GM19328 (cell line): ENCODE measurements around the gene CCDC57.
"Not testable (repeated sequence)": the region's sequence is repeated elsewhere in the genome, so short reads cannot be mapped to it uniquely, and the experiment has no call there.

Source experiments
- ATAC-seq: cut with Tn5 transposase; IDR thresholded peaks from one replicate; pipeline ENCODE4 v1.9.1; 2021; ENCODE audit warnings: mild to moderate bottlenecking, moderate library complexity; ENCODE audit not compliant: unreplicated experiment

Gene CCDC57

DNA sequence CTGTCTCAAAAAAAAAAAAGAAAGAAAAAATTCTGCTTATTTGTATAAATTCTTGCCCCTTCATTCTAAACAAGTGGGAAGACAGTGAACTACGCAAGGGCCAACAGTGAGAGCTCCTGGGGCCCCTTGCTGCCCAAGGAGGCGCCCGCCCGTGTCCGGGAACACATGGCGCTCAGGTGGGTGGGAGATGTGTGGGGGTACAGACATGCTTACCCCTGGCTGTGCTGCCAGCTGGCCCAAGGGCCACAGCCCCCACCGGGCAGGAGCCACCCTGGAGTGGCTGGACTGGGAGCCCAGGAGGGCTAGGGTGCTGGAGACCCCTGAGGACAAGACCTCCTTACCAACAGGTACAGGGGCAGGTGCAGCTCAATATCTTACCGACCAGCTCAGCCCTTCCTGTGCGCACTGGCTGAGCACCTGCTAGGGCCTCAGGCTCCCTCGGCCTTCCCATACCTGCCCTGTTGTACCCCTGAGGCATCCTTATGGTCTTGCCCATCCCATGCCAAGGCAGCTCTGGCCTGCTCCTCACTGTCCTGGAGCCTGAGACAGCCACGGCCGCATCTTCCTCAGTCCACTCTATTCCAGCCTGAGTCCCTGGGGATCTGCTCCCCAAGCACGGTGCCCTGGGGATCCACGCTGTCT lies 56.2 kb downstream of the CCDC57 start:
- no peak for ATAC-seq

GRCh38 chr17:82155606-82156005 lies 57.0 kb downstream of the CCDC57 start:
- ATAC-seq: no peak

DNA sequence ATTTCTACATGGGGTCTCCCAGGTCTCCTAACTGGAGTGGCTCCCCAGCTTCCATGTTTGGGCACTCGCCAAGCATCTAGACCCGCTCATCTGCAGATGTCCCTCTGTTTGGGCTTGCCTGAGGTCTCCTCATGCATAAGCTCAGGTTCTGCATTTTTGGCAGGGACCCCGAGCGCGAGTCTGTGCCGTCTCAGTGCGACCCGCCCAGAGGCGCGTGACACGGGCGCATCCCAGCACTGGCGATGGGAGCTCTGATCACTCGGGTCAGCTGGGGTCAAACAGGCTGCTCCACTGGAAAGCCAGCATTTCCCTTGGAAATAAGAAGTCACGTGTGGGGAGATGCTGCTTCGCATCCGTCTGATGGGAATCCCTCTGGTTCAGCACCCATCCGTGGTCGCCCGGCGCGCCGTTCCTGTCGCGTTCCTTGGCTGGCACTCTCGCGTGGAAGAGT lies 57.7 kb downstream of the CCDC57 start:
- no peak for ATAC-seq

DNA sequence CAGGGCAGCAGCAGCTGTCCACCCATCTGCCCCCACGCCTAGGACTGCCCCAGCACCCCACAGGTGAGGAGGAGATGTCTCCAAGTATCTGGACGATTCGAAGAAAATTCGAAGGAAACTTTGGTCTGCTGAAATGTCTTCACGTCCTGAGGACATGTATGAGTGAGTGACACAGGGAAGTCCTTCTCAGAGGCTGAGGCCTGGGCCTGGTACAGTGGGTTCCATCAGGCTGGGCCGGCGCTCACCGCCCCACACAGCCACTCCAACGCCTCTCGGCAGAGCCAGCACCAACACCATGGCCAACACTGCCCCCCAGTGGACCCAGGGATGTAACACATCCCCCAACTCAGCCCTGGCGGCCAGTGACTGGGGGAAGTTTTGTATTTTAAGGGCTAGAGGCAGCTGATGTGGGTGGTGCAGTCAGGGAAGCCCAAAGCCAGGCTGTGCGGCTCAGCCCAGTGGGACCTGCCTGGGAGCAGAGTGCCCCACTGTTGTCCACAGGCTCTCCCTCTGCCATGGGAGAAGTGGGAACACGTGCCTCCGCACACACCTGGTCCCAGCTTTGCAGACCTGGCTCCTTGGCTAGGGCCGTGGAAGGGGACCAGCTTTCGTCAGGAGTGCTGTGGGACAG lies 58.8 kb downstream of the CCDC57 start:
- no peak for ATAC-seq

GRCh38 chr17:82153295-82153691 lies 59.3 kb downstream of the CCDC57 start:
- no peak for ATAC-seq

DNA sequence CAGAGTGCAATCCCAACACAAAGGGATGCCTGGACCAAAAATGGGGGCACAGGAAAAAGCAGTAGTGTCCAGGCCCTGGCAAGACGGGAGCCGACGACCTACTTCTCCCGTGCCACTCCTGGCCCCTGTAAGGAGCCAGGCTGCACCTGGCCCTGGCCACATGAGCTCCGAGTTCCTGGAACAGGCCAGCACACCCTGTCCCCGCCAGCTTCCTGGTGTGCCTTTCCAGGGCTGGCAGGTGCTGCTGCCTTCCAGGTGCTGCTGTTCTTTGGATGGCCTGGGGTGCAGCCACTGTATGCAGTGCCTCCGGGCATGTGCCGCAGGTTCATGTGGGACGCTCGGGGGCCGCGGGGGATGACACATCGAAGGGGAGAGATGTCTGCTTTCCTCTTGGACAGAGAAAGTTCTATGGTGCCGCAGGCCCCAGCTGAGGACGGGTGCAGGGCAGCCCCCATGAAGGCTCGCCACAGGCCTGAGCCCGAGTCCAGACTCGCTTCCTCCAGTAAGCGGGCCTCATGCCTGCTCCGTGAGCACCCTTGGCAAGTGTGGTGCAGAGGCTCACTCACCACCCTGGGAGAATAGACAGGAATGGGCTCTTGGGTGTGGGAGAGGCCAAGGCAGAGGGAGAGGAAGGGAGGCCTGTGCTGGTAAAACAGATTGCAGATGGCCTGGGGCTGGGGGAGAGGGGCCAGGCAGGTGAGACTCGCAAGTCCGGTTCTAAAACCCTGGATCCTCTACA lies 59.9 kb downstream of the CCDC57 start:
- no peak for ATAC-seq

DNA sequence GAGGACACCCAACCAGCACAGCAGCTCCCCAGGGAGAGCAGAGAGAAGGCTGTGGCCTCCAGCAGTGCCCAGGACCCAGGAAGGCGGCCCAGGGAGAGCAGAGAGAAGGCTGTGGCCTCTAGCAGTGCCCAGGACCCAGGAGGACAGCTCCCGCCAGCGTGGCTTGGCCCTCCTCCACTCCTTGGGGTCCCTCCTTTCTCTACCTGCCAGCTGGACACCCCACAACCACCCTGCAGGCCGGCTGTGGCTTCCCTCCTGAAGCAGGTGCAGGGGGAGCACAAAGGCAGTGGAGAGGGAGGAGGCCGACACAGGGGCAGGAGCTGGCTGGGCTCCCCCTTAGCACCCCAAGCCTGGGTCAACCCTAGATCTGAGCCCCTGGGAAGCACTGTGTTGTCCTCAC lies 60.5 kb downstream of the CCDC57 start:
- ATAC-seq: no peak

GRCh38 chr17:82151106-82151957 lies 61.3 kb downstream of the CCDC57 start:
- no peak for ATAC-seq

- no peak for ATAC-seq
Measured at GRCh38 chr17:82149401-82150099, 63.1 kb downstream of the CCDC57 start.

DNA sequence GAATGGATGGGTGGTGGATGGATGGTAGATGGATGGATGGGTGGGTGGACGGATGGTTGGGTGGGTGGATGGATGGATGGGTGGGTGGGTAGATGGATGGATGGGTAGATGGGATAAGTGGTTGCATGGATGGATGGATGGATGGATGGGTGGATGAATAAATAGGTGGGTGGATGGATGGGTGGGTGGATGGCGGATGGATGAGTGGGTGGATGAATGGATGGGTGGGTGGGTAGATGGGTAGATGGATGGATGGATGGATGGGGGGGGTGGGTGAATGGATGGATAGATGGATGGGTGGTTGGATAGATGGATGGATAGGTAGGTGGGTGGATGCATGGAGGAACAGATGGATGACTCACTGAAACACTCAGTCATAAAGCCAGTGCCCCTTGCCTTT lies 63.6 kb downstream of the CCDC57 start:
- no peak for ATAC-seq

- no peak for ATAC-seq
Measured at GRCh38 chr17:82148011-82148410, 64.6 kb downstream of the CCDC57 start.

GRCh38 chr17:82146663-82147654 lies 65.7 kb downstream of the CCDC57 start:
- ATAC-seq: no peak

DNA sequence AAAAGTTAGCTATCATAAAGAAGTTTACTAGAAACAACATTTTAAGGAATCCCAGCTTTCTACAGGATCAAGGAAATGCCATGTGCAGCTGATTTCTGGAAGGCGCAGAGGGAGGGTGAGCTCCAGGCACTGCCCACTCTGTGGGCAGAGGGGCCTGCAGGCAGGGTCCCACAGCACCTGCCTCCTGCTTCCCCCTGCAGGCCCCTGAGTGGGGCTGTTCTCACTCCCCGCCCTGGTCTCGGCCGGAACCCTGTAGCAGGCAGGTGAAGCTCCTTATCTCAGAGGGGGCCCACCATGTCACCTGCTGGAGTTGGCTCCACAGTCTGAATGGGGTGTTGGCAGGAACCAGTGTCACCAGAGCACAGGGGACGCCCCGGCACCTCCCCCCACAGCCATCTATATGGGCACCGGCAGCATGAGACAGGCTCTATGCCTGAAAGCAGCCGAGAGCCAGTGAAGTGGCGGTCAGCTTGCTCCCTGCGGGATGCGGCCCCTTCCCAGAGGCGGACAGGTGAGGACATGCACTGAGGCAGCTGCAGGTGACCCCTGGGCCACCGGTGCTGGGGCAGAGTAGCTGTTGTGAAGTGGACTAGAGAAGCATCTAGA lies 67.0 kb downstream of the CCDC57 start:
- ATAC-seq: no peak

GRCh38 chr17:82143333-82143732 lies 69.3 kb downstream of the CCDC57 start:
- no peak for ATAC-seq

DNA sequence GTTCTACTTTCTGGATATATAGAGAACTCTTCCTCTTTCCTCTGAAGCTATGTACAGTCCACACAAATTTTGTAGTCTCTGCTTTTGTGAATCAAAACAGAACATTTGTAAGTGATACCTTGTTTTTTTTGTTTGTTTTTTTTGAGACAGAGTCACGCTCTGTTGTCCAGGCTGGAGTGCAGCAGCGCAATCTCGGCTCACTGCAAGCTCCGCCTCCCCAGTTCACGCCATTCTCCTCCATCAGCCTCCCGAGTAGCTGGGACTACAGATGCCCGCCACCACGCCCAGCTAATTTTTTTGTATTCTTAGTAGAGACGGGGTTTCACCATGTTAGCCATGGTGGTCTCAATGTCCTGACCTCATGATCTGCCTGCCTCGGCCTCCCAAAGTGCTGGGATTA lies 72.7 kb downstream of the CCDC57 start:
- not testable (repeated sequence) for ATAC-seq

DNA sequence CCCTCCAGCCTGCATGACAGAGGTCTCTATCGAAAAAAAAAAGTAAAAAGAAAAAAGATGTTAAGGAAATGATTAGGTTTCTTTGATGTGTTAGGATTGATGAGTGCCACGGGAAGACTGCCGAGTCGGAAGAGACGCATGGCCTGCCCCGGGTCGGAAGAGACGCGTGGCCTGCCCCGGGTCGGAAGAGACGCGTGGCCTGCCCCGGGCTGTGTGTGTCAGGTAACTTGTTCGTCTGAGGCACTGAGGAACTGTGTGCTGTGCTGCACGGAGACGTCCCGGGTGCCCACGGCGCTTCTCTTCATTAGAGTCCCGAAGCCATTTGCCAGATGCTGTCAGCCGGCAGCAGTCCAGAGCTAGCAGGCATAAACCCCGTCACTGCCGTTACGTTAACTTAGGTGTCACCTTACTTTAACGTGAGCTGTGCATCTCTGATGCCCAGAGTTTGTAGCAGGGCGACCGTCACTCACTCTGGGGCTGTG lies 74.1 kb downstream of the CCDC57 start:
- no peak for ATAC-seq

DNA sequence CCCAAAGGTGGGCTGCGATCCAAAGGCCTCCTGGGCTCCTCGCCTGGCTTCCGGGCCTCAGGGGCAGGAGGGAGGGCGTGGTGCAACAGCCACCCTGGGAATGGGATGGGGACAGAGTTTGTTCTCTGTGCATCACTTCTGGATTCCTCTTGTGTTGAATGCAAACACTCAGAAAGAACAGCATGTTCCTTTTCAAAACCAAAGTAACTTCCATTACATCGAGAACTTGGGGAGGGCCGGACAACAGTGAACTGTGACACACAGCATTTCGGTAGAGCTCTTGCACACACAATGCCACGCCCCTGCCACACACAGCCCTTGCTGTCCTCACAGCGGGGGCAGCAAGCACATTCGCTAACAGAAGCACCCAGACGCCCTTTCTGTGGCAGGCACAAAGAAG lies 78.5 kb downstream of the CCDC57 start:
- ATAC-seq: no peak

DNA sequence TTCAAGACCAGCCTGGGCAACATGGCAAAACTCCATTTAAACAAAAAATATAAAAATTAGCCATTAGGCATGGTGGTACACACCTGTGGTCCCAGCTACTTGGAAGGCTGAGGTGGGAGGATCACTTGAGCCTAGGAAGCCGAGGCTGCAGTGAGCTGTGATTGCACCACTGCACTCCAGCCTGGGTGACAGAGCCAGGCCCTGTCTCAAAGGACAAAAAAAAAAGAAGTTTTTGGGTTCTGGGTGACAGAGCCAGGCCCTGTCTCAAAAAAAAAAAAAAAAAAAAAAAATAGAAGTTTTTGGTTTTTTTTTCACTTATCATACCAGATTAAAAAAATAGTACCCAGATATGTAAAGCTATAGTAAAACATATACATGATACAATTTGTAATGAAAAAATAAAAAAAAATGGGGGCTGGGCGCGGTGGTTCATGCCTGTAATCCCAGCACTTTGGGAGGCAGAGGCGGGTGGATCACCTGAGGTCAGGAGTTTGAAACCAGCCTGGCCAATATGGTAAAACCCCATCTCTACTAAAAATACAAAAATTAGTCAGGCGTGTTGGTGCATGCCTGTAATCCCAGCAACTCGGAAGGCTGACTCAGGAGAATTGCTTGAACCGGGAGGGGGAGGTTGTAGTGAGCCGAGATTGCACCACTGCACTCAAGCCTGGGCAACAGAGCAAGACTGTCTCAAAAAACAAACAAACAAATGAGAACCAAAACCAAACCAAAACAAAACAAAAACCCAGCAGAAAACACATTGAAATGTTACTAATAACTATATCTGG lies 79.3 kb downstream of the CCDC57 start:
- ATAC-seq: not testable (repeated sequence)
